GM23338 (cell line): ENCODE data around the gene RFX2. TPM values are rescaled to one million over a fixed set of nuclear protein-coding genes. Genes with fewer than 3 reads are reported as not detected.

ENCODE experiments used
- ATAC-seq: fragments of 200-7000 bp; cut with Tn5 transposase; 3 replicates; pipeline ENCODE4 v1.9.1; 2020
- DNase-seq: peaks from one replicate; pipeline ENCODE4 v3.0.0-alpha.2; 2015; ENCODE audit warnings: low spot score
- H2AFZ ChIP-seq: fragments of 200-600 bp; sonication (generic); 2 replicates; pipeline ENCODE4 v1.8.0; 2016; ENCODE audit warnings: antibody characterized with exemption, mild to moderate bottlenecking, moderate library complexity
- H3F3A ChIP-seq: fragments of 200-600 bp; sonication (generic); replicated peaks from 2 replicates; pipeline ENCODE4 v1.8.0; 2017; ENCODE audit warnings: antibody characterized with exemption, mixed run types, low read depth
- H3K27ac ChIP-seq: fragments of 200-600 bp; sonication (generic); 2 replicates; pipeline ENCODE4 v1.6.1; 2016; ENCODE audit warnings: low read depth
- H3K27me3 ChIP-seq: fragments of 200-600 bp; sonication (generic); 2 replicates; pipeline ENCODE4 v1.8.0; 2016; ENCODE audit warnings: mild to moderate bottlenecking, mixed run types, moderate library complexity; ENCODE audit not compliant: insufficient read depth
- H3K36me3 ChIP-seq: fragments of 200-600 bp; sonication (generic); 2 replicates; pipeline ENCODE4 v1.8.0; 2016; ENCODE audit warnings: mild to moderate bottlenecking; ENCODE audit not compliant: insufficient read depth
- H3K4me1 ChIP-seq: fragments of 200-600 bp; sonication (generic); 2 replicates; pipeline ENCODE4 v1.8.0; 2016; ENCODE audit warnings: mild to moderate bottlenecking, moderate library complexity; ENCODE audit not compliant: insufficient read depth
- H3K4me2 ChIP-seq: fragments of 200-600 bp; sonication (generic); 2 replicates; pipeline ENCODE4 v1.7.1; 2017; ENCODE audit warnings: mixed run types
- H3K4me3 ChIP-seq: fragments of 200-600 bp; sonication (generic); 2 replicates; pipeline ENCODE4 v1.6.1; 2016; ENCODE audit warnings: mixed run types
- H3K79me2 ChIP-seq: fragments of 200-600 bp; sonication (generic); replicated peaks from 2 replicates; pipeline ENCODE4 v1.8.0; 2017; ENCODE audit warnings: mild to moderate bottlenecking; ENCODE audit not compliant: insufficient read depth
- H3K9me2 ChIP-seq: fragments of 200-600 bp; sonication (generic); 2 replicates; pipeline ENCODE4 v1.8.0; 2017; ENCODE audit not compliant: insufficient read depth
- H4K20me1 ChIP-seq: fragments of 200-600 bp; sonication (generic); replicated peaks from 2 replicates; pipeline ENCODE4 v1.8.0; 2017; ENCODE audit warnings: mild to moderate bottlenecking; ENCODE audit not compliant: insufficient read depth
- H3K27ac Mint-ChIP-seq: 2 replicates; pipeline ENCODE4 v1.8.0; 2020; ENCODE audit warnings: inconsistent platforms, mild to moderate bottlenecking, moderate library complexity, mixed read lengths
- H3K27me3 Mint-ChIP-seq: 3 replicates; pipeline ENCODE4 v1.8.0; 2022; ENCODE audit warnings: low read depth, mild to moderate bottlenecking, moderate library complexity, mixed read lengths, inconsistent platforms; ENCODE audit not compliant: insufficient read depth, poor library complexity
- H3K36me3 Mint-ChIP-seq: 3 replicates; pipeline ENCODE4 v1.8.0; 2021; ENCODE audit warnings: low read depth, mild to moderate bottlenecking, inconsistent platforms, moderate library complexity, mixed read lengths
- H3K4me1 Mint-ChIP-seq: 3 replicates; pipeline ENCODE4 v1.8.0; 2020; ENCODE audit warnings: mild to moderate bottlenecking, inconsistent platforms, mixed read lengths
- H3K4me3 Mint-ChIP-seq: 3 replicates; pipeline ENCODE4 v1.8.0; 2021; ENCODE audit warnings: moderate library complexity, mild to moderate bottlenecking, inconsistent platforms, mixed read lengths
- H3K9me3 Mint-ChIP-seq: 3 replicates; pipeline ENCODE4 v1.8.0; 2020; ENCODE audit warnings: moderate library complexity, mild to moderate bottlenecking, inconsistent platforms, mixed read lengths
- EZH2 ChIP-seq: fragments of 200-600 bp; sonication (generic); IDR thresholded peaks from one replicate; pipeline ENCODE4 v1.8.0; 2017; ENCODE audit warnings: antibody characterized with exemption, mild to moderate bottlenecking, low read depth; ENCODE audit not compliant: unreplicated experiment
- EZH2phosphoT487 ChIP-seq: fragments of 200-600 bp; sonication (generic); IDR thresholded peaks from one replicate; pipeline ENCODE4 v1.8.1; 2018; ENCODE audit warnings: antibody characterized with exemption; ENCODE audit not compliant: unreplicated experiment
- JUNB ChIP-seq: IDR thresholded peaks from one replicate; pipeline ENCODE4 v1.6.1; 2016; ENCODE audit warnings: antibody characterized with exemption; ENCODE audit not compliant: unreplicated experiment
- ZNF114 ChIP-seq: fragments of 250-450 bp; sonication (Bioruptor Pico); IDR thresholded peaks from 2 replicates; pipeline ENCODE4 v1.5.0; 2020; ENCODE audit warnings: mild to moderate bottlenecking, moderate library complexity
- polyA plus RNA-seq: library from polyadenylated mRNA; unstranded; fragments of >200 nt; fragmentation: Nextera tagmentation; extraction: Ambion mirVana; gene quantifications from 2 replicates; pipeline ENCODE4 v1.2.1, GENCODE V29; 2016
- total RNA-seq: library from RNA; depleted of rRNA; stranded (reverse); fragments of >200 nt; shearing (Covaris generic); gene quantifications from 2 replicates; pipeline ENCODE4 v1.2.3, GENCODE V29; 2014
- TF ChIP-seq, protein P1 (sequence below): fragments of 250-450 bp; sonication (Bioruptor Pico); IDR thresholded peaks from 2 replicates; pipeline ENCODE4 v1.5.0; 2020; ENCODE audit warnings: mild to moderate bottlenecking, moderate library complexity
- TF ChIP-seq, protein P2 (sequence below): IDR thresholded peaks from one replicate; pipeline ENCODE4 v1.6.1; 2018; ENCODE audit warnings: antibody characterized with exemption; ENCODE audit not compliant: unreplicated experiment
- TF ChIP-seq, protein P3 (sequence below): IDR thresholded peaks from 2 replicates; pipeline ENCODE4 v1.6.1; 2016; ENCODE audit warnings: antibody characterized with exemption
- TF ChIP-seq, protein P4 (sequence below), 2 experiments: fragments of 200-600 bp in 1 of 2; sonication (generic) in 1 of 2; conservative IDR thresholded peaks; 2 replicates each; pipeline versions ENCODE4 v1.5.1 to v1.6.1; 2016 to 2017; ENCODE audit warnings: antibody characterized with exemption in 2 of 2, low read depth in 2 of 2, mild to moderate bottlenecking in 2 of 2, moderate library complexity in 1 of 2

RFX2 gene
- total and polyA plus RNA-seq, 2 experiments from 2014 or later: 4.6 to 13.0 TPM

DNA sequence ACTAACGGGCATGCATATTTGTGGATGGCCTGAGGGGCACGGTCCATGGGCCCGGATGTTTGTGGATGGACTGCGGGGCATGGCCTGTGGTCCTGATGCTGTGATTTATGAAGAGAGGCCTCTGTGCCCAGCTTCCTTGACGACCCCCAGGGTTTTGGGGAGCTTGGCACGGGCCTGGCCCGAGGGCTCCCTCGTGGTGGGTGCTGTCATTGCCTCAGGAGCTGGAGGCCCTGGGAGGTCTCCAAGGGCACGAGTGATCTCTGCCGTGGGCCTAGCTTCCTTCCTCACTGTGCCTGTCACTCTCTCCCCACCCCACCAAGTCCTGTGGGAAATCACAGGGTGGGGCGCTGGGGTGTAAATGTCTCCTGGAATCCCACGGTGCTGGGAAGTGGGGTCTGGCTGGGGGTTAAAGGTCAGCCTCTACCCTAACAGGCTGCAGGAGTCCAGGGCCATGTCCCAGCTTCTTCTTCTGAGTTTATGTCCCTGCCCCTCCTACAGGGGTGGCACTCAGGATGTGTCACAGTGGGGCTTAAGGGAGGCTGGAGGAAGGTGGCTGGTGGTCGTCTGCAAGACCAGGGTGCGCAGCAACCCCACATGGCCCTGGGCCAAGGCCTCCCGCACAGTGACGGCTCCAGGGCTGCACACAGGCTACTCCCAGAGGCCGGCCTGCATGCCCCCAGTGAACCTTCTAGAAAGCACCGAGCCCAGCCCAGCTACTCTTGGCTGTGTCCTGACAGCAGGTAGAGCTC is 104.8 kb downstream of the RFX2 start (continued):
- TF ChIP-seq, protein P1, sequence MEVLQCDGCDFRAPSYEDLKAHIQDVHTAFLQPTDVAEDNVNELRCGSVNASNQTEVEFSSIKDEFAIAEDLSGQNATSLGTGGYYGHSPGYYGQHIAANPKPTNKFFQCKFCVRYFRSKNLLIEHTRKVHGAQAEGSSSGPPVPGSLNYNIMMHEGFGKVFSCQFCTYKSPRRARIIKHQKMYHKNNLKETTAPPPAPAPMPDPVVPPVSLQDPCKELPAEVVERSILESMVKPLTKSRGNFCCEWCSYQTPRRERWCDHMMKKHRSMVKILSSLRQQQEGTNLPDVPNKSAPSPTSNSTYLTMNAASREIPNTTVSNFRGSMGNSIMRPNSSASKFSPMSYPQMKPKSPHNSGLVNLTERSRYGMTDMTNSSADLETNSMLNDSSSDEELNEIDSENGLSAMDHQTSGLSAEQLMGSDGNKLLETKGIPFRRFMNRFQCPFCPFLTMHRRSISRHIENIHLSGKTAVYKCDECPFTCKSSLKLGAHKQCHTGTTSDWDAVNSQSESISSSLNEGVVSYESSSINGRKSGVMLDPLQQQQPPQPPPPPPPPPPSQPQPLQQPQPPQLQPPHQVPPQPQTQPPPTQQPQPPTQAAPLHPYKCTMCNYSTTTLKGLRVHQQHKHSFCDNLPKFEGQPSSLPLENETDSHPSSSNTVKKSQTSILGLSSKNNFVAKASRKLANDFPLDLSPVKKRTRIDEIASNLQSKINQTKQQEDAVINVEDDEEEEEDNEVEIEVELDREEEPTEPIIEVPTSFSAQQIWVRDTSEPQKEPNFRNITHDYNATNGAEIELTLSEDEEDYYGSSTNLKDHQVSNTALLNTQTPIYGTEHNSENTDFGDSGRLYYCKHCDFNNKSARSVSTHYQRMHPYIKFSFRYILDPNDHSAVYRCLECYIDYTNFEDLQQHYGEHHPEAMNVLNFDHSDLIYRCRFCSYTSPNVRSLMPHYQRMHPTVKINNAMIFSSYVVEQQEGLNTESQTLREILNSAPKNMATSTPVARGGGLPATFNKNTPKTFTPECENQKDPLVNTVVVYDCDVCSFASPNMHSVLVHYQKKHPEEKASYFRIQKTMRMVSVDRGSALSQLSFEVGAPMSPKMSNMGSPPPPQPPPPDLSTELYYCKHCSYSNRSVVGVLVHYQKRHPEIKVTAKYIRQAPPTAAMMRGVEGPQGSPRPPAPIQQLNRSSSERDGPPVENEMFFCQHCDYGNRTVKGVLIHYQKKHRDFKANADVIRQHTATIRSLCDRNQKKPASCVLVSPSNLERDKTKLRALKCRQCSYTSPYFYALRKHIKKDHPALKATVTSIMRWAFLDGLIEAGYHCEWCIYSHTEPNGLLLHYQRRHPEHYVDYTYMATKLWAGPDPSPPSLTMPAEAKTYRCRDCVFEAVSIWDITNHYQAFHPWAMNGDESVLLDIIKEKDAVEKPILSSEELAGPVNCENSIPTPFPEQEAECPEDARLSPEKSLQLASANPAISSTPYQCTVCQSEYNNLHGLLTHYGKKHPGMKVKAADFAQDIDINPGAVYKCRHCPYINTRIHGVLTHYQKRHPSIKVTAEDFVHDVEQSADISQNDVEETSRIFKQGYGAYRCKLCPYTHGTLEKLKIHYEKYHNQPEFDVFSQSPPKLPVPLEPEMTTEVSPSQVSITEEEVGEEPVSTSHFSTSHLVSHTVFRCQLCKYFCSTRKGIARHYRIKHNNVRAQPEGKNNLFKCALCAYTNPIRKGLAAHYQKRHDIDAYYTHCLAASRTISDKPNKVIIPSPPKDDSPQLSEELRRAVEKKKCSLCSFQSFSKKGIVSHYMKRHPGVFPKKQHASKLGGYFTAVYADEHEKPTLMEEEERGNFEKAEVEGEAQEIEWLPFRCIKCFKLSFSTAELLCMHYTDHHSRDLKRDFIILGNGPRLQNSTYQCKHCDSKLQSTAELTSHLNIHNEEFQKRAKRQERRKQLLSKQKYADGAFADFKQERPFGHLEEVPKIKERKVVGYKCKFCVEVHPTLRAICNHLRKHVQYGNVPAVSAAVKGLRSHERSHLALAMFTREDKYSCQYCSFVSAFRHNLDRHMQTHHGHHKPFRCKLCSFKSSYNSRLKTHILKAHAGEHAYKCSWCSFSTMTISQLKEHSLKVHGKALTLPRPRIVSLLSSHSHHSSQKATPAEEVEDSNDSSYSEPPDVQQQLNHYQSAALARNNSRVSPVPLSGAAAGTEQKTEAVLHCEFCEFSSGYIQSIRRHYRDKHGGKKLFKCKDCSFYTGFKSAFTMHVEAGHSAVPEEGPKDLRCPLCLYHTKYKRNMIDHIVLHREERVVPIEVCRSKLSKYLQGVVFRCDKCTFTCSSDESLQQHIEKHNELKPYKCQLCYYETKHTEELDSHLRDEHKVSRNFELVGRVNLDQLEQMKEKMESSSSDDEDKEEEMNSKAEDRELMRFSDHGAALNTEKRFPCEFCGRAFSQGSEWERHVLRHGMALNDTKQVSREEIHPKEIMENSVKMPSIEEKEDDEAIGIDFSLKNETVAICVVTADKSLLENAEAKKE: no peak
- TF ChIP-seq JUNB (no peak), EZH2 (no peak)
- TF ChIP-seq, protein P2, sequence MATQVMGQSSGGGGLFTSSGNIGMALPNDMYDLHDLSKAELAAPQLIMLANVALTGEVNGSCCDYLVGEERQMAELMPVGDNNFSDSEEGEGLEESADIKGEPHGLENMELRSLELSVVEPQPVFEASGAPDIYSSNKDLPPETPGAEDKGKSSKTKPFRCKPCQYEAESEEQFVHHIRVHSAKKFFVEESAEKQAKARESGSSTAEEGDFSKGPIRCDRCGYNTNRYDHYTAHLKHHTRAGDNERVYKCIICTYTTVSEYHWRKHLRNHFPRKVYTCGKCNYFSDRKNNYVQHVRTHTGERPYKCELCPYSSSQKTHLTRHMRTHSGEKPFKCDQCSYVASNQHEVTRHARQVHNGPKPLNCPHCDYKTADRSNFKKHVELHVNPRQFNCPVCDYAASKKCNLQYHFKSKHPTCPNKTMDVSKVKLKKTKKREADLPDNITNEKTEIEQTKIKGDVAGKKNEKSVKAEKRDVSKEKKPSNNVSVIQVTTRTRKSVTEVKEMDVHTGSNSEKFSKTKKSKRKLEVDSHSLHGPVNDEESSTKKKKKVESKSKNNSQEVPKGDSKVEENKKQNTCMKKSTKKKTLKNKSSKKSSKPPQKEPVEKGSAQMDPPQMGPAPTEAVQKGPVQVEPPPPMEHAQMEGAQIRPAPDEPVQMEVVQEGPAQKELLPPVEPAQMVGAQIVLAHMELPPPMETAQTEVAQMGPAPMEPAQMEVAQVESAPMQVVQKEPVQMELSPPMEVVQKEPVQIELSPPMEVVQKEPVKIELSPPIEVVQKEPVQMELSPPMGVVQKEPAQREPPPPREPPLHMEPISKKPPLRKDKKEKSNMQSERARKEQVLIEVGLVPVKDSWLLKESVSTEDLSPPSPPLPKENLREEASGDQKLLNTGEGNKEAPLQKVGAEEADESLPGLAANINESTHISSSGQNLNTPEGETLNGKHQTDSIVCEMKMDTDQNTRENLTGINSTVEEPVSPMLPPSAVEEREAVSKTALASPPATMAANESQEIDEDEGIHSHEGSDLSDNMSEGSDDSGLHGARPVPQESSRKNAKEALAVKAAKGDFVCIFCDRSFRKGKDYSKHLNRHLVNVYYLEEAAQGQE: no peak

DNA sequence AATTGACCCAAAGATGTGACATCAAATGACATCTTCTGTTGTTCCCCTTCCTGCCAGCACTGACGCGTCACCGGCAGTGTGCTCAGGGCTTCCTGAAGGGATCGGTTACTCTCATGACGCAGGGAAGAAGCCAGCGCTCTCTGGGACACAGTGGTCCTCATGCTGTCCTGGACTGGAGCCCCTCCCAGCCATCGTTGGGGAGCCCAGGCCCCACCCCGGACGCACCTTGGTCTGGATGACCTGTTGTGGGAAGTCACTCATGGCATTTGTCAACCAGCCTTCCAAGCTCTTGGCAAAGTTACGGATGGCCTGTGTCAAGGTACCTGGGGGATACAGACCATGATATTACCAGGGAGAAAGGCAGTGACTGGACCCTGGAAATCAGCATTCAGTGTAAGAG is 106.3 kb downstream of the RFX2 start:
- DNase-seq (no peak), ATAC-seq (no peak)
- Histone ChIP-seq H3K4me3 (no peak overlapping the region), H2AFZ (no peak overlapping the region), H3F3A (no peaks in the 10 kb centered on the region), H3K9me2 (no peaks in the 10 kb centered on the region), H3K27me3 (no peaks in the 10 kb centered on the region), H3K79me2 (no peaks in the 10 kb centered on the region), H3K4me1 (no peaks in the 10 kb centered on the region), H3K27ac (no peak overlapping the region), H4K20me1 (no peaks in the 10 kb centered on the region), H3K36me3 (no peaks in the 10 kb centered on the region), H3K4me2 (no peak overlapping the region)
- TF ChIP-seq, protein P3, sequence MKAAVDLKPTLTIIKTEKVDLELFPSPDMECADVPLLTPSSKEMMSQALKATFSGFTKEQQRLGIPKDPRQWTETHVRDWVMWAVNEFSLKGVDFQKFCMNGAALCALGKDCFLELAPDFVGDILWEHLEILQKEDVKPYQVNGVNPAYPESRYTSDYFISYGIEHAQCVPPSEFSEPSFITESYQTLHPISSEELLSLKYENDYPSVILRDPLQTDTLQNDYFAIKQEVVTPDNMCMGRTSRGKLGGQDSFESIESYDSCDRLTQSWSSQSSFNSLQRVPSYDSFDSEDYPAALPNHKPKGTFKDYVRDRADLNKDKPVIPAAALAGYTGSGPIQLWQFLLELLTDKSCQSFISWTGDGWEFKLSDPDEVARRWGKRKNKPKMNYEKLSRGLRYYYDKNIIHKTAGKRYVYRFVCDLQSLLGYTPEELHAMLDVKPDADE: no peak
- TF ChIP-seq ZNF114 (CRISPR knock-in tag) (no peak), EZH2phosphoT487 (no peak)
- TF ChIP-seq, protein P4, sequence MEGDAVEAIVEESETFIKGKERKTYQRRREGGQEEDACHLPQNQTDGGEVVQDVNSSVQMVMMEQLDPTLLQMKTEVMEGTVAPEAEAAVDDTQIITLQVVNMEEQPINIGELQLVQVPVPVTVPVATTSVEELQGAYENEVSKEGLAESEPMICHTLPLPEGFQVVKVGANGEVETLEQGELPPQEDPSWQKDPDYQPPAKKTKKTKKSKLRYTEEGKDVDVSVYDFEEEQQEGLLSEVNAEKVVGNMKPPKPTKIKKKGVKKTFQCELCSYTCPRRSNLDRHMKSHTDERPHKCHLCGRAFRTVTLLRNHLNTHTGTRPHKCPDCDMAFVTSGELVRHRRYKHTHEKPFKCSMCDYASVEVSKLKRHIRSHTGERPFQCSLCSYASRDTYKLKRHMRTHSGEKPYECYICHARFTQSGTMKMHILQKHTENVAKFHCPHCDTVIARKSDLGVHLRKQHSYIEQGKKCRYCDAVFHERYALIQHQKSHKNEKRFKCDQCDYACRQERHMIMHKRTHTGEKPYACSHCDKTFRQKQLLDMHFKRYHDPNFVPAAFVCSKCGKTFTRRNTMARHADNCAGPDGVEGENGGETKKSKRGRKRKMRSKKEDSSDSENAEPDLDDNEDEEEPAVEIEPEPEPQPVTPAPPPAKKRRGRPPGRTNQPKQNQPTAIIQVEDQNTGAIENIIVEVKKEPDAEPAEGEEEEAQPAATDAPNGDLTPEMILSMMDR (conservative IDR thresholded peaks at IDR 0.05; ENCODE audit: low read depth in 2 of 2): no peak
- Mint-ChIP-seq H3K4me3 (no peak overlapping the region), H3K27me3 (peaks cover 8% of the 10 kb centered on the region), H3K27ac (no peak overlapping the region), H3K9me3 (peaks cover 6% of the 10 kb centered on the region), H3K36me3 (peaks cover 3% of the 10 kb centered on the region; the same call in 1 of the 3 replicates), H3K4me1 (no peaks in the 10 kb centered on the region)
